Esophagus squamous epithelium (tissue), 4 donors: Measurements from ENCODE around the gene CTSD.

Experiments used
- CTCF ChIP-seq, 6 experiments: fragments of 450-650 bp in 4 of 6; fragments of 200-600 bp in 2 of 6; sonication (generic) in 2 of 6; IDR thresholded peaks; one replicate each; pipeline ENCODE4 v1.5.1; 2016 to 2019; ENCODE audit warnings: antibody characterized with exemption in 6 of 6, mild to moderate bottlenecking in 4 of 6, moderate library complexity in 4 of 6
- POLR2A ChIP-seq, 4 donors: fragments of 450-650 bp; IDR thresholded peaks; one replicate each; pipeline ENCODE4 v1.6.1; 2017; ENCODE audit warnings: antibody characterized with exemption in 4 of 4, mild to moderate bottlenecking in 4 of 4, moderate library complexity in 3 of 4

GRCh38 chr11:1756791-1757771 is 6.6 kb downstream of the CTSD start:
- no peak for TF ChIP-seq POLR2A (IDR thresholded peaks at IDR 0.05)
- TF ChIP-seq CTCF (IDR thresholded peaks at IDR 0.05) = no peak
